ENCODE measurements around the gene IRF7. TPM values are rescaled to one million over a fixed set of nuclear protein-coding genes. Genes with fewer than 3 reads are reported as not detected.

Gene IRF7
- total RNA-seq, 6 experiments from 2014 or later, result 27.3 to 72.8 (median 47.7) TPM

- peaks cover 0 to 36% (median 21%) of the 10 kb centered on the region in 4 donors for H3K36me3 ChIP-seq
These were observed 1.6 kb downstream of the IRF7 start for GRCh38 chr11:614021-614622.

GRCh38 chr11:613369-613968 is 2.3 kb downstream of the IRF7 start:
- ATAC-seq (peak; percentile 2 to 34 (median 17)), DNase-seq (peak; percentile 83 to 89 (median 88))
- TF ChIP-seq POLR2A (IDR thresholded peaks at IDR 0.05), result peak; percentile 42
- TF ChIP-seq CTCF (IDR thresholded peaks at IDR 0.05), result no peak
- intact Hi-C loops (cut with DNase I), result loop anchor here in 1 of 2 donors (5.0 kb wide), 1 partner anchor 56 kb away; no protein-coding TSS in a partner anchor
- Histone ChIP-seq H3K4me3 (peak overlapping the region in 1 of 3 donors; percentile 73), H3K4me1 (peaks cover 0 to 57% (median 27%) of the 10 kb centered on the region in 4 donors), H3K36me3 (peaks cover under 1 to 43% (median 24%) of the 10 kb centered on the region in 4 donors), H3K27me3 (no peaks in the 10 kb centered on the region), H3K9me3 (no peaks in the 10 kb centered on the region), H3K27ac (peak overlapping the region in 1 of 3 donors; percentile 85)
- 20% methylated on average over 1 of the region's 36 CpGs for WGBS (ENCODE audit: insufficient coverage, low coverage, low lambda C conversion rate, missing lambda C conversion rate)

More at GRCh38 chr11:614021-614622, 1.6 kb downstream of the IRF7 start:
- intact Hi-C loops (cut with DNase I), result loop anchor here in 1 of 2 donors (5.0 kb wide), 1 partner anchor 57 kb away; no protein-coding TSS in a partner anchor
- ATAC-seq (no peak), DNase-seq (peak in 2 of 3 donors; percentile 60 to 61)
- H3K4me3 ChIP-seq, result peak overlapping the region; percentile 63 to 73 (median 65)
- peak overlapping the region in 2 of 3 donors; percentile 85 to 92 for H3K27ac ChIP-seq
- no peaks in the 10 kb centered on the region for H3K27me3 ChIP-seq
- WGBS (ENCODE audit: insufficient coverage, low coverage, low lambda C conversion rate, missing lambda C conversion rate), result 28% methylated on average over 3 of the region's 14 CpGs
- no peaks in the 10 kb centered on the region for H3K9me3 ChIP-seq
- peaks cover 0 to 57% (median 27%) of the 10 kb centered on the region in 4 donors for H3K4me1 ChIP-seq
- TF ChIP-seq CTCF (IDR thresholded peaks at IDR 0.05) (no peak), POLR2A (IDR thresholded peaks at IDR 0.05) (no peak)

GRCh38 chr11:612961-613300 is 2.8 kb downstream of the IRF7 start:
- H3K4me3 ChIP-seq, result no peak overlapping the region
- no peak for DNase-seq
- peaks cover 6 to 48% (median 26%) of the 10 kb centered on the region in 4 donors for H3K36me3 ChIP-seq
- WGBS (ENCODE audit: insufficient coverage, low coverage, low lambda C conversion rate, missing lambda C conversion rate), result no CpG with 5 or more reads among the region's 10 CpGs
- ATAC-seq, result no peak
- no peaks in the 10 kb centered on the region for H3K27me3 ChIP-seq
- H3K4me1 ChIP-seq, result peaks cover 0 to 57% (median 28%) of the 10 kb centered on the region in 4 donors
- intact Hi-C loops (cut with DNase I), result loop anchor here in 1 of 2 donors (5.0 kb wide), 1 partner anchor 56 kb away; no protein-coding TSS in a partner anchor
- peak overlapping the region in 1 of 3 donors; percentile 53 for H3K27ac ChIP-seq
- no peaks in the 10 kb centered on the region for H3K9me3 ChIP-seq
- no peak for TF ChIP-seq CTCF (IDR thresholded peaks at IDR 0.05)
- TF ChIP-seq POLR2A (IDR thresholded peaks at IDR 0.05), result no peak

GRCh38 chr11:612201-612960 is 3.4 kb downstream of the IRF7 start:
- ATAC-seq, result peak; percentile 26 to 50 (median 38)
- peaks cover 6 to 54% (median 30%) of the 10 kb centered on the region in 4 donors for H3K36me3 ChIP-seq

More at GRCh38 chr11:612201-612960, 3.4 kb downstream of the IRF7 start:
- peak overlapping the region in 2 of 3 donors; percentile 28 to 64 for H3K27ac ChIP-seq
- no peaks in the 10 kb centered on the region for H3K9me3 ChIP-seq
- peak; percentile 77 to 96 (median 91) for DNase-seq
- peaks cover 0 to 63% (median 31%) of the 10 kb centered on the region in 4 donors for H3K4me1 ChIP-seq
- 18% methylated on average over 3 of the region's 27 CpGs for WGBS (ENCODE audit: insufficient coverage, low coverage, low lambda C conversion rate, missing lambda C conversion rate)
- TF ChIP-seq CTCF (IDR thresholded peaks at IDR 0.05) (peak; percentile 32 to 50 (median 44)), POLR2A (IDR thresholded peaks at IDR 0.05) (no peak)
- no peak overlapping the region for H3K4me3 ChIP-seq
- H3K27me3 ChIP-seq, result no peaks in the 10 kb centered on the region
- intact Hi-C loops (cut with DNase I), result loop anchor here in 1 of 2 donors (5.0 kb wide), 1 partner anchor 55 kb away; no protein-coding TSS in a partner anchor
